GM18499 (cell line): ENCODE measurements around the gene EFCAB8.

Experiments used
- ATAC-seq: cut with Tn5 transposase; IDR thresholded peaks from one replicate; pipeline ENCODE4 v1.9.1; 2021; ENCODE audit warnings: moderate number of reproducible peaks; ENCODE audit not compliant: insufficient read depth, unreplicated experiment

EFCAB8 gene

GRCh38 chr20:32906871-32907495 is 48.3 kb downstream of the EFCAB8 start:
- ATAC-seq = no peak

GRCh38 chr20:32907886-32908285 is 49.2 kb downstream of the EFCAB8 start:
- no peak for ATAC-seq

GRCh38 chr20:32908334-32909292 is 49.9 kb downstream of the EFCAB8 start:
- no peak for ATAC-seq

GRCh38 chr20:32909451-32909850 is 50.7 kb downstream of the EFCAB8 start:
- ATAC-seq = no peak

- ATAC-seq = no peak
Measured at GRCh38 chr20:32909896-32910571, 51.3 kb downstream of the EFCAB8 start.

GRCh38 chr20:32911355-32911754 is 52.6 kb downstream of the EFCAB8 start:
- ATAC-seq = no peak

GRCh38 chr20:32912688-32913087 is 54.0 kb downstream of the EFCAB8 start:
- no peak for ATAC-seq

GRCh38 chr20:32914031-32914430 is 55.3 kb downstream of the EFCAB8 start:
- ATAC-seq = no peak

- ATAC-seq = no peak
Measured at GRCh38 chr20:32917191-32917950, 58.6 kb downstream of the EFCAB8 start.

- ATAC-seq = no peak
Measured at GRCh38 chr20:32918296-32918695, 59.6 kb downstream of the EFCAB8 start.

- ATAC-seq = no peak
Measured at GRCh38 chr20:32918751-32919150, 60.0 kb downstream of the EFCAB8 start.

GRCh38 chr20:32920066-32920465 is 61.3 kb downstream of the EFCAB8 start:
- no peak for ATAC-seq

- ATAC-seq = no peak
Measured at GRCh38 chr20:32920530-32921298, 62.0 kb downstream of the EFCAB8 start.

GRCh38 chr20:32922466-32922865 is 63.7 kb downstream of the EFCAB8 start:
- ATAC-seq = no peak

GRCh38 chr20:32924781-32925180 is 66.1 kb downstream of the EFCAB8 start:
- no peak for ATAC-seq

- no peak for ATAC-seq
Measured at GRCh38 chr20:32925481-32926196, 66.9 kb downstream of the EFCAB8 start.

GRCh38 chr20:32929162-32929561 is 70.4 kb downstream of the EFCAB8 start:
- no peak for ATAC-seq

- ATAC-seq = no peak
Measured at GRCh38 chr20:32930181-32930580, 71.5 kb downstream of the EFCAB8 start.

- no peak for ATAC-seq
Measured at GRCh38 chr20:32930701-32931100, 72.0 kb downstream of the EFCAB8 start.
